Measurements from ENCODE around the gene TARM1.

DNA sequence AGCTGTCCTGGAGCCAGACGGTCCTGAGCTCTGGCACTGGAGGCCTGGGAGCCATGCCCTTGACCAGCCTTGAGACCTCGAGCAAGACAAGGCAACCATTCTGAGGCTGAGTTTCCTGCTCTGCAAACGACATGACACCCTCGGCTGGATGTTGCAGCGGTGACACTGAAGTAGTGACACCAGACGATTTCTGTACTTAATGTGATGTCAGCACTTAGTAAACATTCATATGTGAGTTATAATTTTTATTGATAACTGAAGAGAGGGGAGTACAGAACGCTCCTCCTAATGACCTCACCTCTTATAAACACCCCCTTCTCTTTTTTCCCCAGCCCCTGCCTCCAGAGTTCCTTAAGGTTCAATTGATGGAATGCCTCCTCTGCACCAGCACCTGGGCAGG lies 27.3 kb upstream of the TARM1 start:
- no peak for TF ChIP-seq CTCF (IDR thresholded peaks at IDR 0.05)
- no peak for TF ChIP-seq POLR2AphosphoS5 (IDR thresholded peaks at IDR 0.05; ENCODE audit: insufficient read depth in 1 of 2, low read depth in 1 of 2)
- no peak for TF ChIP-seq POLR2A (IDR thresholded peaks at IDR 0.05)

Measured in vagina (tissue), 2 donors.